ENCODE results near the gene S100A6. TPM values are rescaled to one million over a fixed set of nuclear protein-coding genes. Genes with fewer than 3 reads are reported as not detected.

The S100A6 gene
- total RNA-seq, 4 donors from 2014 or later = 538 to 1,309 (median 968) TPM

GRCh38 chr1:153527023-153527682, 8.6 kb downstream of the S100A6 start:
- TF ChIP-seq, protein P1, sequence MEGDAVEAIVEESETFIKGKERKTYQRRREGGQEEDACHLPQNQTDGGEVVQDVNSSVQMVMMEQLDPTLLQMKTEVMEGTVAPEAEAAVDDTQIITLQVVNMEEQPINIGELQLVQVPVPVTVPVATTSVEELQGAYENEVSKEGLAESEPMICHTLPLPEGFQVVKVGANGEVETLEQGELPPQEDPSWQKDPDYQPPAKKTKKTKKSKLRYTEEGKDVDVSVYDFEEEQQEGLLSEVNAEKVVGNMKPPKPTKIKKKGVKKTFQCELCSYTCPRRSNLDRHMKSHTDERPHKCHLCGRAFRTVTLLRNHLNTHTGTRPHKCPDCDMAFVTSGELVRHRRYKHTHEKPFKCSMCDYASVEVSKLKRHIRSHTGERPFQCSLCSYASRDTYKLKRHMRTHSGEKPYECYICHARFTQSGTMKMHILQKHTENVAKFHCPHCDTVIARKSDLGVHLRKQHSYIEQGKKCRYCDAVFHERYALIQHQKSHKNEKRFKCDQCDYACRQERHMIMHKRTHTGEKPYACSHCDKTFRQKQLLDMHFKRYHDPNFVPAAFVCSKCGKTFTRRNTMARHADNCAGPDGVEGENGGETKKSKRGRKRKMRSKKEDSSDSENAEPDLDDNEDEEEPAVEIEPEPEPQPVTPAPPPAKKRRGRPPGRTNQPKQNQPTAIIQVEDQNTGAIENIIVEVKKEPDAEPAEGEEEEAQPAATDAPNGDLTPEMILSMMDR (IDR thresholded peaks at IDR 0.05; ENCODE audit: low read depth) = no peak

GRCh38 chr1:153526132-153526543, 9.7 kb downstream of the S100A6 start:
- TF ChIP-seq, protein P1 (IDR thresholded peaks at IDR 0.05; ENCODE audit: low read depth) = no peak

DNA sequence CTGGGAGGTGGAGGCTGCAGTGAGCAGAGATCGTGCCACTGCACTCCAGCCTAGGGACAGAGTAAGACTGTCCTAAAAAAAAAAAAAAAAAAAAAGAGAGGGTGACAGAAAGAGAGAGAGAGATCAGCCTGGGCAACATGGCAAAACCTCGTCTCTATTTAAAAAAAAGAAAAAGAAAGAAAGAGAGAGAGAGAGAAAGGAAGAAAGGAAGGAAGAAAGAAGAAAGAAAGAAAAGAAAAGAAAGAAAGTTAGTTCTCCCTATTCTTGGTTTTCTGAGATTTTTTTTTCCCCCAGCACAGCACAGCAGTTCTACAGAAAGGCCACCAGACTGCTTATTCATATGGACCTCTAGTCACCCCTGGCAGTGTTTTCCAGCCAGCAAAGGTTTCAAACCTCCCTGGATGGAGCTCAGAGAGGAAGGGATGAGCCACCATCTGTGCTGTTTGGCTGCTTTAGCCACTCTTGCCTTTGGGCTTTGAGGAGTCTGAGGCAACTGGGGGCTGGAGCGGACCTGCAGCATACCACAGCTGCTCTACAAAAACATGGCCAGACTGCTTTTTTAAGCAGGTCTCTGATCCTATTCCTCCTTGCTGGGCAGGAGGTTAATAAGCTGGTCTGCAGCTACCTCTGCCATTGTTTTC, 10.6 kb downstream of the S100A6 start:
- TF ChIP-seq, protein P1 (IDR thresholded peaks at IDR 0.05; ENCODE audit: low read depth) = no peak

GRCh38 chr1:153520818-153521476, 14.8 kb downstream of the S100A6 start:
- TF ChIP-seq, protein P1 (IDR thresholded peaks at IDR 0.05; ENCODE audit: low read depth) = no peak

- TF ChIP-seq, protein P1 (IDR thresholded peaks at IDR 0.05; ENCODE audit: low read depth) = no peak
These were observed 16.5 kb downstream of the S100A6 start for GRCh38 chr1:153519242-153519641.

- TF ChIP-seq, protein P1 (IDR thresholded peaks at IDR 0.05; ENCODE audit: low read depth) = no peak
These were observed 20.0 kb downstream of the S100A6 start for GRCh38 chr1:153515504-153516394.
